GM12874 (cell line): ENCODE measurements around the gene SVIL.

Source experiments
- CTCF ChIP-seq: IDR thresholded peaks from 2 replicates; pipeline ENCODE4 v1.5.1; 2011; ENCODE audit warnings: low read depth, mild to moderate bottlenecking, control low read depth, low read length, moderate library complexity; ENCODE audit not compliant: insufficient read depth

The SVIL gene

GRCh38 chr10:29607576-29607975, 27.2 kb downstream of the SVIL start:
- TF ChIP-seq CTCF, result no peak

DNA sequence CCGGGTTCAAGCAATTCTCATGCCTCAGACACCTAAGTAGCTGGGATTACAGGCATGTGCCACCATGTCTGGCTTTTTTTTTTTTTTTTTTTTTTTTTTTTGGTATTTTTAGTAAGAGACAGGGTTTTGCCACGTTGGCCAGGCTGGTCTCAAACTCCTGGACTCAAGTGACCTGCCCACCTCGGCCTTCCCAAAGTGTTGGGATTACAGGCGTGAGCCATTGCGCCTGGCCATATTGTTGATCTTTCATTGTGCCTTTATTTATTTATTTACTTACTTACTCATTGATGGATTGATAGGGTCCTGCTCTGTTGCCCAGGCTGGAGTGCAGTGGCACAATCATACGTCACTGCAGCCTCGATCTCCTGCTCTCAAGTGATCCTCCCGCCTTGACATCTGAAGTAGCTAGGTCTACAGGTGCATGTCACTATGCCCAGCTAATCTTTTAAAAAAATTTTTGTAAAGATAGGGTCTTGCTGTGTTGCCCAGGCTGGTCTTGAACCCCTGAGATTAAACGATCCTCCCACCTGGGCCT, 30.4 kb downstream of the SVIL start:
- TF ChIP-seq CTCF, result no peak

- no peak for TF ChIP-seq CTCF
Measured at GRCh38 chr10:29603223-29603896, 31.4 kb downstream of the SVIL start.

DNA sequence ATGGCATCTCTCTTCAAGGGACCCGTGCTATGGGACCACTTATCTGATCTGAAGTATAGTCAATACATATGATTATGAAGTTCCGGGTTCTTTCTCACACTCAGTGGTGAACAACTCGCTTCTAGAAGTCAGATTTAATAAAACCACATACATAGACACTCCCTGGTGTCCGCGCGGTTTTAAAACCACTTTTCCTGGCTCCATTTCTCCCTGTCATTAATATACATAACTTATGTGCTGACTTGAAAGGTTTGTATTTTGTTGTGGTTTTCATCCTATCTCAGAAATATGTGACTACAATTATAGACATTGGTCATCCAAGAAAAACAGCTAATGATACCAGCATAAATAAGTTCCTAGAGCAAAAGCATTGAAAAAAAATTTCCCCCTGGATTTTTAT, 34.0 kb downstream of the SVIL start:
- no peak for TF ChIP-seq CTCF

GRCh38 chr10:29600067-29600466, 34.7 kb downstream of the SVIL start:
- no peak for TF ChIP-seq CTCF

DNA sequence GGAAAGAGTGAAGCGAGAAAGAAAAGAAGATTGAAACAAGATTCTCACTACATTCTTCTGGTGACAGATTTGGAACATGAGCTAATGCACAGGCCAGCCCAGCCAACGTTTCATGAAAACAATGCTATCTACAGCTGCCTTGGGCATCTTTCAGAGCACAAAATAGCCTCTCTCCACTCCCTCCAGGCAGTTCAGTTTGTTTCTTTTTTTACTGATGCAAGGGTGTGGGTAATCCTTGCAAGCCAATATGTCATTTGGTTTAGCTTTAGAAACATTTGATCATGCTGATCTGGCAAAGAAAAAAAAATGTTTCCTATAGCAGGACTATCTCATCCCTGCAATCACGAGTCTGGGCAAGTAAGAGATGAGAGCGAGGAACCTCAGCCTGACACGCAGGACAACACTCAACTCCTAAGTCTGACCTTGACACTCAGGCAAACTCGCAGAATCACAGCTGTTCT, 35.9 kb downstream of the SVIL start:
- no peak for TF ChIP-seq CTCF

- no peak for TF ChIP-seq CTCF
Measured at GRCh38 chr10:29596826-29597225, 37.9 kb downstream of the SVIL start.
